HG03175 (cell line): ENCODE measurements around the gene FSTL3.
"Not testable (repeated sequence)": the region's sequence is repeated elsewhere in the genome, so short reads cannot be mapped to it uniquely, and the experiment has no call there.

Source experiments
- ATAC-seq: cut with Tn5 transposase; IDR thresholded peaks from one replicate; pipeline ENCODE4 v1.9.1; 2021; ENCODE audit warnings: mild to moderate bottlenecking, moderate library complexity; ENCODE audit not compliant: unreplicated experiment

FSTL3 gene

DNA sequence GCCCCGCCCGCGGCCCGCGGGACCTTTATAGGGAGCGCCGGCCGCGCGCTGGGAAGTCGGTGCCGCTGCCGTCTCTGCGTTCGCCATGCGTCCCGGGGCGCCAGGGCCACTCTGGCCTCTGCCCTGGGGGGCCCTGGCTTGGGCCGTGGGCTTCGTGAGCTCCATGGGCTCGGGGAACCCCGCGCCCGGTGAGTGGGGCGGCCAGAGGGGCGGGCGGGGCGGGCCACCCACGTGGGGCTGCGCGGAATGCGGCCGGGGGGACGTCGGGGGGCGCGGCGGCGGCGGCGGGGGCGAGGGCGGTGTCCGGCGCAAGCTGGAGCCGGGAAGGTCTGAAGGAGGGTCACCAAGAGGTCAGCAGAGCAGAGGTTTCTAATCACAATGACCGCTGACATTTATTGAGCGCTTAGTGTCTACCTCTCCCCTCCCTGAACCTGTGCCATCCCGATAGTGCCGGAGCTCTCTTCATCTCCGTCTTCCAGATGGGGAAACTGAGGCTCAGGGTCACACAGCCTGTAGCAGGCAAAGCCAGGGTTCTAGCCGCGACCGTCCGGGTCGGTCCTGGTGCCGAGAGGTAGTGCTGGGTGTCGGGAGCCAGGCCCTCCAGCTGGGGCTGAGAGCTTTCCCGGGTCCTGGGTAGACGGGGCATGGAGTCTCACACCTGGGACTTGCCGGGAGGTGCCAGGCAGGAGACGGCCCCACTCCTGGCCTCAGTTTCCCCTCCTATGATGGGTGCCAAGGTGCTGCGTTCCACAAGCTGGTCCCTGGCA, at the start of gene FSTL3:
TSS of gene FSTL3 (plus strand) at position 54 of the 767 bp plus-strand sequence. CDS start at position 86, 32 bp downstream.
- no peak for ATAC-seq

DNA sequence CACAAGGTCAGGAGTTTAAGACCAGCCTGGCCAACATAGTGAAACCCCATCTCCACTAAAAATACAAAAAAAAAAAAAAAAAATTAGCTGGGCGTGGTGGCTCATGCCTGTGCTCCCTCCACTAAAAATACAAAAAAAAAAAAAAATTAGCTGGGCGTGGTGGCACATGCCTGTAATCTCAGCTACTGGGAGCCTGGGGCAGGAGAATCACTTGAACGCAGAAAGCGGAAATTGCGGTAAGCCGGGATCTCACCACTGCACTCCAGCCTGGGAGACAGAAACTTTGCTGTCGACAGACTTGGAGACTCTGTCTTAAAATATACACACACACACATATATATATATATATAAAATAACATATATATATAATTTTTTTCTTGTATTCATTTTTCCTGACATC, 49.6 kb upstream of the FSTL3 start:
- not testable (repeated sequence) for ATAC-seq

DNA sequence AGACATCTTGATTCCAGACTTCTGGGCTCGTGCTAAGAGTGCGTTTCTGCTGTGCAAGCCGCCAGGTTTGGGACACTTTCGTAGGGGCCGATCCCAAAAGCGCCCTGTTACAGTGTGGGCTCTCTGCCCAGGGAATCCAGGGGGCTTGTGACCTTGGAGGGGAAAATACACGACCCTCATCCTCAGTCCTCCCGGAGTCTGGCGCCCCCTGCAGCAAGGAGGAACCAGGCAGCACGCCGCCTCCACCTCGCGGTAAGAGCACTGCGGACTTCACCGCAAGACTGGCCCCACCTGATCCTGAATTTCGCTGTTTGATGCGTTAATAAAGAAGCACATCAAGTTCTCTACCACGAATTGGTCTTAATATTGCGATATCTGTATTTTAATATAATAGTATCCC, 48.0 kb upstream of the FSTL3 start:
- no peak for ATAC-seq

DNA sequence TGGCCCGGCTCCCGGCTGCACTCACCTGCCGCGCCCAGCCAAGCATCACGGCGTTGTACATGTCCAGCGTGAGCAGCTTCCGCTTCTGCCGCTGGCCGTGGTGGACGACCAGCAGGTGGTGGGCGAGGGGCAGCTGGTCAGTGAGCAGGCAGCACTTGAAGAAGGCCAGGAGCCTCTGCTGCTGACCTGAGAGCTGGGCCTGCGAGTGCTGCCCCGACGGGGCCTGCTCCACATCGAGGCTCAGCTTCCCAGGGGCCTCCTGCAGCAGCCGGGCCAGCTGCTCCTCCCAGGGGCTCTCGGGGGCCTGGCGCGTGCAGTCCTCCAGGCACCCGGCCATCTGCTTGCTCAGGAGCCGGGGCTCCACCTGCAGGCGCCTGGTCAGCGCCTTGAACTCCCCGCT, 46.7 kb upstream of the FSTL3 start:
- ATAC-seq, result not testable (repeated sequence)

DNA sequence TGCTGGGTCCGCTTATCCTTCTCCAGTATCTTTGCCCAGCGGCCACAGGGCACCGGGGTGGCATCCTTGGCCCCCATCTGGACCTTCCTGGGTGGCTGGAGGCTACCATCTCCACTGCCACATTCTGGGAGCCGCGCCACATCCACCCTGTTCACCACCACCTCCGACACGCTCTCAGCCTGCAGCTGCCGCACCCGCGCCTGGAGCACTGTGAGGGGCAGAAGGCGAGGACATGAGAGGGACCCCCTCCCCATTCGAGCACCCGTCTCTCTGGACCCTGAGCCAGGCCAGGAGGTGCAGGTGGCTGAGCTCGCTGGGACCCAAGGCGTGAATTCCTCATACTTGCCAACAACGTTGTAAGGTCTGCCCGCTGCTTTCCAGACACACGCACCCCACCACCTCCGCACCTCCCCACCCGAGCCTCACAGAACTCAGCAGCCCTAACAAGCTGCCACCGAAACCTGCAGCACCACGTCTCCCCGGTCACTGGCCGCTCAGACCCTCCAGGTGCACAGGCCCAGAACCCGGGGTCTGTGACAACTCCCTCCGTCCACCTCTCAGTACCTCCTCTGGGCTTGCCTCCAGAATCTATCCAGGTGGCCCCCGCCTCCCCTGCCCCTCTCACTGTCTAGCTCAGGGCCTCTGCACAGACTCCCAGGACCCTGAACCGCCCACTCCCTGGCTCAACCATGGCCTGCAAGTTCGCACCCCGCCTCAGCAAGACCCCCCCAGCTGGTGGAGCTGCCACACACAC, 46.1 kb upstream of the FSTL3 start:
- no peak for ATAC-seq

DNA sequence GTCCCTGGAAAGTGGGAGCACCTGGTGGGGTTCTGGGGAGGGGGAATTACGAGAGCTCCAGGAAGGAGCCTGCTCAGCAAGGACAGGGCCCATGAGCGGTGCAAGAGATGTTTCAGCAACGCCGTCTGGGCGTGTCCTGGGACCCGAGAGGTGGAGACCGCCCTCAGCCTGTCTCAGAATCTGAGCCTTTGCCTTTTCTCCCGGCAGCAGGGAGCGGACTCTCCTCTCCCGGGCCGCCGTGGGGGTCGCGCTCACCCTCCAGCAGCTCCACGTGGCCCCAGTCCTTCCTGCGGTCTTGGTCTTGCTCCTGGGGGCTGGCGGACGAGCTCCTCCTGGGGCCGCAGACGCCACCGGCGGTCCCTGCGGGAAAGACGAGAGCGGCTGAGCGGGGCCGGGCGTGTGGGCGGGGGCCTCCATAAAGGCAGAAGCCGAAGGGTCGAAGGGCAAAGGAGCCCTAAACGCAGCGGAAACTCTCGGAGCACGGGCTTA, 43.6 kb upstream of the FSTL3 start:
- peak; percentile 5 for ATAC-seq

DNA sequence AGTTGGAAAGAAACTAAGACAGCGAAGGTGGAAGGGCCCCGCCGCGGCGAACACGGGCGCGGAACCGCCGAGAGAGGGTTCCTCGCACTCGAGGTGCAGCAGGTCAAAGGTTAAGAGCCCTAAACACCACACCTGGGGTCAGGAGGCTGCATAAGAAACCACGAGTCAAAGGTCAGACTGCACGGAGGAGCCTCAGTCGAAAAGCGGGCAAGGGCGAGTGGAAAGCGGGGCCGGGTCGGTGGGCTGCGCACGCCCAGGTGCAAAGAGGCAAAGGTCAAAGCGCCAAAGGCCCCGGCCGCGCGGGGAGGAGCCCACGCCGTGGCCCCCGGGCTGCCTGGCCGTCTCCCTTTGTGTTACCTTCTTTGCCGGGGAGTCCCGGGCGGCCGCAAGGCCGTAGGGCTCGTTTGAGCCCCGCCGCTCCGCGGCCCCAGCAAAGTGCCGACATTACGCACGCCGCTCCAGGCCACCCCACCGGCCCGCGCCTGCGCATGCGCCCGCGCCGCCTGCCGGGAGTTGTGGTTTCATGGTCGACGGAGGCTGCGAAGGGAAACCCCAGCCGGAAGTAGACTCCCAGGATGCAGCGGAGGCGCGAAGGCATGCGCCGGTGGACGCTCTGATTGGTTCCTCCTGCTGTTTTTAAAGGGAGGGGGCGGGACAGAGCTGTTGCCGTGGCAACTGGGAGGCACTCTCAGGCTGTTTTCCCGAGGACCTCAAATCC, 43.0 kb upstream of the FSTL3 start, which contains the start of gene POLRMT:
TSS of gene POLRMT (minus strand) at position 470 of the 718 bp plus-strand sequence. CDS start at position 445, 25 bp downstream.
- peak; percentile 82 for ATAC-seq

DNA sequence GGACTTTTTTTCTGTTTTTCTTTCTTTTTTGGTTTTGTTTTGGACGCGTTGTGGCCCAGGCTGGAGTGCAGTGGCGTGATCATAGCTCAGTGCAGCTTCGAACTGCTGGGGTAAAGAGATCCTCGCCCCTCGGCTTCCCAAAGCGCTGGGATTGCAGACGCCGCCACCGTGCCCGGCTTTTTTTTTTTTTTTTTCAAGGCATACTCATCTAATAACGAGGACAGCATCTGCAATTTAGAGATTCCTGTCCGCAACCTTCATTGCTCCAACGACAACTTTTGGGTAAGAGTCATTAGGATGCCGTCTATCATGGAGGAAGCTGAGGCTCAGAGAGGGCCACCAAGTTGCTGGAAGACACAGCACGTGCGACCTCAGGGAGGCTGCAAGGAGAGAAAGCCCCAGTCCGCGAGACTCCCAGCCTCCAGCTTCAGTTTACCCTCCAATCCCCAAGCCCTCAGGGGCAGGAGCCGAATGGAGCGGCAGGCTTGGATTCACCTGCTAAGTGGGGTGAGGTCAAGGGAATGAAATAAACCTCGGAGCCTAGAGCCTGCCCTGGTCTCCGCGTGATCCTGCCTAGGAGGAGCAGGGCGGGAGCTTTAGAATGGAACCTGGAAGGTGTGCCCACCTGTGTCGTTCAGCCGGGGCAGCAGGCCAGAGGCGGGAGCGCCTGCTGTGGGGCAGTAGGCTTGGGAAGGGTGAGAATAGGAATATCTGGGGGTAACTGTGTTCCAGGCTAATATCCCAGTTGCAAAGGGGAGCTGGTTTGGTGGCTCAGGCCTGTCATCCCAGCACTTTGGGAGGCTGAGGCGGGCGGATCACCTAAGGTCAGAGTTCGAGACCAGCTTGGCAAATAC, 42.2 kb upstream of the FSTL3 start:
- ATAC-seq, result no peak

DNA sequence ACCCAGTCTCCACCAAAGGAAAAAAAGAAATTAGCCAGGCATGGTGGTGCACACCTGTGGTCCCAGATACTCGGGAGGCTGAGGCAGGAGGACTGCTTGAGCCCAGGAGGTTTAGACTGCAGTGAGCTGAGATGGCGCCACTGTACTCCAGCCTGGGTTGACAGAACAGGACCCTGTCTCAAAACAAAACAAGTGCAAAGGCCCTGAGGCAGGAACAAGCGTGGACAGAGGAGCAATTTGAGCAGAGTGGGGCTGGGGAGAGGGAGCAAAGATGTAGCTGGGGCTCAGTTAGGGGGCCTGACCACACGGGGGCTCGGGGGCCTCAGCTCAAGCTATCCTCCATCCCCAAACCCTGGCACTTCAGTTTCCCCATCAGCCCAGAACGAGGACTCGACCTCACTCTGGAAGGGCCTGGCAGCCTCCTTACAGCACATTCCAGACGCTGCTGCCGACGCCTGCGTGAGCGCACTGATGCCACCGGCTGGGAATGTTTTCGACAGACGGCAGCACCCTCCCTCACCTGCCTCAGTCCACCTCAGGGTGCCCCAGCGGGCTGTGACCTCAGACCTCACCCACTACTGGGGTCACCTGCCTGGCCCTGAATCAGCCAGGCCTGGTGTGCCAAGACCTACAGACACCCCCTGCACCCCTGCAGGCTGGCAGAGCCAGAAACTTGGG, 41.1 kb upstream of the FSTL3 start:
- no peak for ATAC-seq

DNA sequence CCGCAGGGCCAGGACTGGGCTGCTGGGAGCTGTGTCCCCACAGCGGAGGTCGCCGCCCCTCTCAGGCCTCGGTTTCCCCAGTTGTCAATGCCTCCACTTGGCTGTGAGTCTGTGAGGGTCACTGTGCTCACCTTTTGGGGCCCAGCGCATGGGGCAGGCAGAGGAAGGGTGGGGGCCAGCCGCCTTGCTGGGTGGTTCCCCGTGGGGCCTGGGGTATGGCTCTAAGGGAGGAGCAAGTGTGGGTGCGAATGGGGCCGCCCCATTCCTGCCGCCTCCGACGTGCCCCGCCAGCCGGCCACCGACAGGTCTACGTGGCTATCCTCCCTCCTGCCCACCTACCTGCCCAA, 37.3 kb upstream of the FSTL3 start:
- ATAC-seq, result no peak

DNA sequence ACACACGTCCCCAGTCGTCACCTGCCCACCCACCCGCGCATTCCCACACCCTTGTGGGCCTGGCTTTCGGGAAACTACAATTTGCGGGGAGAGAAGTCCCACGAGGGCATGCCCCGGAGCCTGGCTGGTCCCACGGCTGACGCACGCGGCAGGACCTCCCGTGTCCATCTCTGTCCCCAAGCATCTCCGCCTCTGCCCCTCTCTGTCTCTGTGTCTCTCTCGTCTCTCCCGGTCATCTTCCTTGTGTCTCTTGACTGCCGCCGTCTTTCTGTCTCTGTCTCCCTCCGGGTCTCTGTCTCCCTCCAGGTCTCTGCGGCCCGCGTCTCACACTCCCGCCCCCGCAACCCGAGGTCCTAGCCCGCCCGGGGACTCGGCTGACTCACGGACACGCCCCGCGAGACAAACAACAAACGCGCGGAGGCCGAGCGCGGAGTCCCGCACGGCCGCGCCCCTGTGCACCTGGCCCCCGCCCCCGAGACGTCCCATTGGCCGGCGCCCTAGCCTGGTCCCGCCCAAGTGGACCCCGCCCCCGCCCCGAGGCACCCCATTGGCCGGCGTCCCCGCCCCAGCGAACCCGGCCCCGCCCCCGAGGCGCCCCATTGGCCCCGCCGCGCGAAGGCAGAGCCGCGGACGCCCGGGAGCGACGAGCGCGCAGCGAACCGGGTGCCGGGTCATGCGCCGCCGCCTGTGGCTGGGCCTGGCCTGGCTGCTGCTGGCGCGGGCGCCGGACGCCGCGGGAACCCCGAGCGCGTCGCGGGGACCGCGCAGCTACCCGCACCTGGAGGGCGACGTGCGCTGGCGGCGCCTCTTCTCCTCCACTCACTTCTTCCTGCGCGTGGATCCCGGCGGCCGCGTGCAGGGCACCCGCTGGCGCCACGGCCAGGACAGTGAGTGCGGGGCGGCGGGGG, 36.7 kb upstream of the FSTL3 start, which contains the start of gene FGF22:
TSS of gene FGF22 (plus strand) at position 627 of the 908 bp plus-strand sequence. CDS start at position 674, 47 bp downstream.
- peak; percentile 71 for ATAC-seq

DNA sequence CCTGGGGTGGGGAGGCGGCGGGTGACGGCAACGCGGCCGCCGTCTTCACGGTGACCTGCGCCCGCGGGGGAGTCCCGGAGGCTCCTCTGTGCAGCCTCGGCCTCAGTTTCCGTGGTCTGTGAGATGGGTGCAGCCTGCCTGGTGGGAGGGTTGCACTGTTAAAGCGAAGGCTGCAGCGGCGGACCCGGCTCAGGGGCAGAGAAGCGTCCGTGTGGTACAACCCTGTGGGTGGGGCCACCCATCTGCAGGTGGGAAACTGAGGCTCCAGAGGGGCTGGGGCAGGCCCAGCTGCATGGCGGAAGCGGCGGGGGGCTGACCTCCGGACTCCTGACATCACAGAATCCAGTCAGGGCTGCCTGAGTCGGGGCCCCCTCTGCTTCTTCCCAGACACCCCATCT, 36.0 kb upstream of the FSTL3 start:
- ATAC-seq, result no peak

DNA sequence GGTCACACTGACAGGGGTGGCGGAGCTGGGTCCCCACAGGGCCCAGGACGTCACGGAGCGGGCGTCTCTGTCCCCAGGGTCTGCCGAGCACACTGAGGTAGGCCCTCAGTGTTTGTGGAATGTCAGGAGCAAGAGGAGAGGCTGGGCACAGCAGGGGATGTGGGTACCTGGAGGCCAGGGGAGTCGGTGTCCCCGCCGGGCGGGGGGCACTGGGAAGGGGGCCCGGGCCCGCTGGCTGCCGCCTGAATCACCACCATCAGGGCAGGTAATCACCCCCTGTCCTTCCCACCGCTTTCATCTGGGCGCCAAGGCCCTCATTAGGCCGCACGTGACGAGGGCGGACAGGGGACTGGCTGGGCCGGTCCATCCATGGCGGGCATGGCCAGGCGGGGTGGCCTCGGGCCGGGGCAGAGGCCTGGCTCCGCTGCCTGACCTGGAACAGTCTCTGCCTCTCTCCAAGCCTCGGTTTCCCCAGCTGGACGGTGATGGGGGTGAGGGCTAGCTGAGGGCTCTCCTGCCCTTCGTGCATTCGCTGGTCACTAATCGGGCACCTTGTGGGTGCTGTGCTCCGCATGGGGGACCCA, 35.5 kb upstream of the FSTL3 start:
- no peak for ATAC-seq

DNA sequence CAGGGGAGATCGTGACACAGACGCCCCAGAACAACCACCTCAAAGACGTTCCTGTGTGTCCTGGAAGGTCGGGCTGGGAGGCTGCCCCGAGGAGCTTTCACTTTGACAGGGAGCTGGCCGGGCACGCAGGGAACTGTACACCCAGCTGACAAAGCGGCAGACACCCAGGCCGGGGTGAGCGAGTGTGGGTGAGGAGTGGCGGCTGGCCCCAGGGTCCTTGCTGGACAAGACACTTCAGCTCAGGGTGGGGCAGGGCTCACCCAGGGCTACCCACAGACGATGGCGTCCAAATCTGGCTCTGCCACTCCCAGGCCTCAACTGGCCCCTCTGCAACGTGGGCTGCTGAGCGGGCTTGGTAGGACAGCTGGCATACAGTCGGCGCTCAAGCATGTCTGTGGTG, 34.5 kb upstream of the FSTL3 start:
- ATAC-seq, result no peak

DNA sequence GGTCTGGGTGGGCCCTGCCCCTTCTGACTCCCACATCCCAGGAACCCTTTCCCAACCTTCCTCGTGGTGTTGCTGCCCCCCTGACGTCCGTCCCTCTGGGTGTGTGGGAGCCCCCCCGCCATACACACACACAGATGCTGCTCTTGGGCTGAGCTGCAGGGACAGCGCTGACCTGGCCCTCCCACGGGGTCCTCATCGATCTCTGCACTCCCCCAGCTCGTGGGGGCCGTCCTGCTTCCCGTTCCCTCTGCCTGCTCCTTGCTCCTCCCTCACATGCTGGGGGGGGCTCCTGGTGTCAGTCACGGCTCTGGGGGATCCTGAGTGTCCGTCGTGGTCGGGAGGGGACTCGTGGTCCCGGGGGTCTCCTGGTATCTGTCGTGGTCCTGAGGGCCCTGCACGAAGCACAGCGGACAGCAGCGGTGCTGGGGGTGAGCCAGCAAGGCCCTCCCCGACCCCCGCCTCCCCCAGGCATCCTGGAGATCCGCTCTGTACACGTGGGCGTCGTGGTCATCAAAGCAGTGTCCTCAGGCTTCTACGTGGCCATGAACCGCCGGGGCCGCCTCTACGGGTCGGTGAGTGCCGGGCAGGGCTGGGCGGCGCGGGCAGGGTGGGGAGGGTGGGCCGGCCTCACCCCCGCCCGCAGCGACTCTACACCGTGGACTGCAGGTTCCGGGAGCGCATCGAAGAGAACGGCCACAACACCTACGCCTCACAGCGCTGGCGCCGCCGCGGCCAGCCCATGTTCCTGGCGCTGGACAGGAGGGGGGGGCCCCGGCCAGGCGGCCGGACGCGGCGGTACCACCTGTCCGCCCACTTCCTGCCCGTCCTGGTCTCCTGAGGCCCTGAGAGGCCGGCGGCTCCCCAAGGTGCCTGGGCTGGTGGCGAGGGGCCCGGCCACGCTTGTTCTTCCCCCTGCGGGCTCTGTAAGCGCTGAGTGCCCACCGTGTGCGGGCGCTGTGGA, 33.1 kb upstream of the FSTL3 start:
- ATAC-seq, result no peak

DNA sequence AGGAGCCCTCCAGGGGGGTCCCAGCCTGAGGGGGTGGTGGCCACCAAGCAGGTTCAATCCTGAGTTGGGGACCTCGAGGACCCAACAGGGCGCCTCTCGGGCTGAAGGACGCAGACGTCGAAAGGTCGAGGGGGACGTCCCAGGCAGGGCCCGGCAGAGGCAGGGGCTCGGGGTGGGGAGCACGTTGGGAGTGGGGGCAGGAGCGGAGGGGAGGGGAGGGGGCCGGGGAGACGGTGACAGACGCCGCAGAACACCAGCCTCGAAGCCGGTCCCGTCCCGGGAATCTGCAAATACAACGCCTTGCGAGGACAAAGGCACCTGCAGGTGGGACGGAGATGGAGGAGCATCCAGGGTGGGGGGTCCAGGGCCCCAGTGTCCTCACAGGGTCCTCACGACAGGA, 32.5 kb upstream of the FSTL3 start:
- no peak for ATAC-seq

DNA sequence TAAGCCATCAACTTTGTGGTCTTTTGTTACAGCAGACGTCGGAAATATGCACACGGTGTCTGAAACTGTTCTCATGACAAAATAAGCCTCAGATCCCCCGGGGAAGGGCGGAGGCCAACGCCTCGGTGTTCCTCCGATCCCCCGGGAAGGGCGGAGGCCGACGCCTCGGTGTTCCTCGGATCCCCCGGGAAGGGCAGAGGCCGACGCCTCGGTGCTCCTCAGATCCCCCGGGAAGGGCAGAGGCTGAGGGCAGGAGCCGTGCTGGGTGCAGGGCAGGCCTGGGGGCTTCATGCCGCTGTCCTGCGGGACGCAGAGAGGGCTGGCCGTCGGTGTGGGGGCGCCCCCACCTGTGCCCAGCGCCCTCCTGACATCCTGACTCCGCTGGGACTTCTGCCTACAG, 31.8 kb upstream of the FSTL3 start:
- no peak for ATAC-seq
